Mesothelial cell of epicardium (in vitro differentiated cells): ENCODE measurements around the gene FGD4. TPM values are rescaled to one million over a fixed set of nuclear protein-coding genes. Genes with fewer than 3 reads are reported as not detected.

Experiments
- DNase-seq, 2 experiments: peaks; one replicate each; pipeline ENCODE4 v3.0.0; 2021; ENCODE audit warnings: low spot score in 2 of 2; ENCODE audit not compliant: unreplicated experiment in 2 of 2
- H3K27ac Mint-ChIP-seq: 2 replicates; pipeline ENCODE4 v1.8.0; 2021; ENCODE audit warnings: mixed read lengths
- H3K27me3 Mint-ChIP-seq: 2 replicates; pipeline ENCODE4 v1.8.0; 2021; ENCODE audit warnings: low read depth, mixed read lengths
- H3K36me3 Mint-ChIP-seq: 2 replicates; pipeline ENCODE4 v1.8.0; 2021; ENCODE audit warnings: mixed read lengths
- H3K4me1 Mint-ChIP-seq: 2 replicates; pipeline ENCODE4 v1.8.0; 2021; ENCODE audit warnings: mixed read lengths
- H3K4me3 Mint-ChIP-seq: 2 replicates; pipeline ENCODE4 v1.8.0; 2021; ENCODE audit warnings: mild to moderate bottlenecking, moderate library complexity, mixed read lengths
- H3K9me3 Mint-ChIP-seq: 2 replicates; pipeline ENCODE4 v1.8.0; 2021; ENCODE audit warnings: mixed read lengths
- CTCF ChIP-seq: fragments of 200-600 bp; sonication (generic); IDR thresholded peaks from one replicate; pipeline ENCODE4 v1.5.0; 2021; ENCODE audit warnings: antibody characterized with exemption; ENCODE audit not compliant: unreplicated experiment
- total RNA-seq: library from RNA; stranded (reverse); gene quantifications from 3 replicates; pipeline ENCODE4 v1.2.1, GENCODE V29; 2021

The FGD4 gene
- total RNA-seq, 1 donor from 2014 or later = 13.4 TPM

GRCh38 chr12:32475724-32476123 lies 76.4 kb downstream of the FGD4 start:
- DNase-seq = no peak
- no peak for TF ChIP-seq CTCF
- Mint-ChIP-seq H3K4me1 (peaks cover 15% of the 10 kb centered on the region), H3K9me3 (no peaks in the 10 kb centered on the region), H3K27ac (no peak overlapping the region), H3K36me3 (peaks cover 6% of the 10 kb centered on the region), H3K4me3 (no peak overlapping the region), H3K27me3 (no peaks in the 10 kb centered on the region)

- no peak for DNase-seq
- Mint-ChIP-seq H3K4me3 (no peak overlapping the region), H3K27me3 (no peaks in the 10 kb centered on the region), H3K9me3 (no peaks in the 10 kb centered on the region), H3K4me1 (peaks cover 15% of the 10 kb centered on the region), H3K36me3 (peaks cover 6% of the 10 kb centered on the region), H3K27ac (peak overlapping the region; percentile 44)
- TF ChIP-seq CTCF = no peak
Observed at GRCh38 chr12:32476446-32476845, 77.1 kb downstream of the FGD4 start.

- Mint-ChIP-seq H3K27ac (no peak overlapping the region), H3K9me3 (no peaks in the 10 kb centered on the region), H3K27me3 (no peaks in the 10 kb centered on the region), H3K36me3 (peaks cover 6% of the 10 kb centered on the region), H3K4me3 (no peak overlapping the region), H3K4me1 (peaks cover 19% of the 10 kb centered on the region)
- no peak for TF ChIP-seq CTCF
- DNase-seq = no peak
Observed at GRCh38 chr12:32477714-32478113, 78.4 kb downstream of the FGD4 start.

- no peak for DNase-seq
- Mint-ChIP-seq H3K27ac (peak overlapping the region; percentile 35), H3K4me3 (no peak overlapping the region), H3K36me3 (peaks cover 6% of the 10 kb centered on the region), H3K4me1 (peaks cover 19% of the 10 kb centered on the region), H3K27me3 (no peaks in the 10 kb centered on the region), H3K9me3 (no peaks in the 10 kb centered on the region)
- TF ChIP-seq CTCF = no peak
Observed at GRCh38 chr12:32478166-32478565, 78.8 kb downstream of the FGD4 start.

GRCh38 chr12:32478858-32479725 lies 79.7 kb downstream of the FGD4 start:
- TF ChIP-seq CTCF = no peak
- Mint-ChIP-seq H3K4me3 (no peak overlapping the region), H3K4me1 (peaks cover 19% of the 10 kb centered on the region), H3K36me3 (peaks cover 5% of the 10 kb centered on the region), H3K27me3 (no peaks in the 10 kb centered on the region), H3K27ac (no peak overlapping the region), H3K9me3 (no peaks in the 10 kb centered on the region)
- DNase-seq = no peak
